Uterus (tissue), 2 donors: ENCODE results near the gene RUFY1.

Source experiments
- POLR2A ChIP-seq, 2 donors: fragments of 450-650 bp; IDR thresholded peaks; one replicate each; pipeline ENCODE4 v1.6.1; 2016; ENCODE audit warnings: antibody characterized with exemption in 2 of 2, mild to moderate bottlenecking in 1 of 2, moderate library complexity in 1 of 2
- TF ChIP-seq, protein P1 (sequence below), 4 experiments: fragments of 200-600 bp in 2 of 4; fragments of 450-650 bp in 2 of 4; sonication (generic) in 2 of 4; IDR thresholded peaks; one replicate each; pipeline ENCODE4 v1.5.1; 2016 to 2019; ENCODE audit warnings: antibody characterized with exemption in 4 of 4, mild to moderate bottlenecking in 2 of 4, moderate library complexity in 1 of 4

DNA sequence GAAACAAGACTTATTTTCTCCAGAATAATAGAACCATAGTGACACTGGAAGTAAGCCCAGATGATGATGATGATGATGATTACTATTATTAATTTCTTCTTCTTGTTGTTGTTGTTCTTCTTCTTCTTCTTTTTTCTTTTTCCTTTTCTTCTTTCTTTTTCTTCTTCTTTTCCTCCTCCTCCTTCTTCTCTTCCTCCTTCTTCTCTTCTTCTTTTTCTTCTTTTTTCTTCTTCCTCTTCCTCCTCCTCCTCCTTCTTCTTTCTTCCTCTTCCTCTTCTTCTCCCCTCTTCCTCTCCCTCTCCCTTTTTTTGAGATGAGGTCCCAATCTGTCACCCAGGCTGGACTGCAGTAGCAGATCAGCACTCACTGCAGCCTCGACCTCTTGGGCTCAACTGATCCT lies 40.5 kb upstream of the RUFY1 start:
- TF ChIP-seq, protein P1, sequence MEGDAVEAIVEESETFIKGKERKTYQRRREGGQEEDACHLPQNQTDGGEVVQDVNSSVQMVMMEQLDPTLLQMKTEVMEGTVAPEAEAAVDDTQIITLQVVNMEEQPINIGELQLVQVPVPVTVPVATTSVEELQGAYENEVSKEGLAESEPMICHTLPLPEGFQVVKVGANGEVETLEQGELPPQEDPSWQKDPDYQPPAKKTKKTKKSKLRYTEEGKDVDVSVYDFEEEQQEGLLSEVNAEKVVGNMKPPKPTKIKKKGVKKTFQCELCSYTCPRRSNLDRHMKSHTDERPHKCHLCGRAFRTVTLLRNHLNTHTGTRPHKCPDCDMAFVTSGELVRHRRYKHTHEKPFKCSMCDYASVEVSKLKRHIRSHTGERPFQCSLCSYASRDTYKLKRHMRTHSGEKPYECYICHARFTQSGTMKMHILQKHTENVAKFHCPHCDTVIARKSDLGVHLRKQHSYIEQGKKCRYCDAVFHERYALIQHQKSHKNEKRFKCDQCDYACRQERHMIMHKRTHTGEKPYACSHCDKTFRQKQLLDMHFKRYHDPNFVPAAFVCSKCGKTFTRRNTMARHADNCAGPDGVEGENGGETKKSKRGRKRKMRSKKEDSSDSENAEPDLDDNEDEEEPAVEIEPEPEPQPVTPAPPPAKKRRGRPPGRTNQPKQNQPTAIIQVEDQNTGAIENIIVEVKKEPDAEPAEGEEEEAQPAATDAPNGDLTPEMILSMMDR (IDR thresholded peaks at IDR 0.05) = no peak
- TF ChIP-seq POLR2A (IDR thresholded peaks at IDR 0.05) = no peak
